Transverse colon (tissue), 4 donors: Measurements from ENCODE around the gene IL26.

Experiments used
- EP300 ChIP-seq: sonication (generic); formaldehyde crosslinking; IDR thresholded peaks from one replicate; pipeline ENCODE4 v1.6.1; 2017; ENCODE audit warnings: antibody characterized with exemption, low read depth
- POLR2A ChIP-seq: fragments of 450-650 bp; IDR thresholded peaks from one replicate; pipeline ENCODE4 v1.6.1; 2016; ENCODE audit warnings: antibody characterized with exemption, mild to moderate bottlenecking, moderate library complexity
- POLR2AphosphoS5 ChIP-seq, 3 donors: sonication (generic); formaldehyde crosslinking; IDR thresholded peaks; one replicate each; pipeline ENCODE4 v1.6.1; 2016; ENCODE audit warnings: antibody characterized with exemption in 3 of 3
- TF ChIP-seq, protein P1 (sequence below), 5 experiments: fragments of 200-600 bp in 3 of 5; fragments of 450-650 bp in 2 of 5; sonication (generic) in 3 of 5; IDR thresholded peaks; 1 replicate in 2 of 5; 2 replicates in 3 of 5; pipeline ENCODE4 v1.5.1; 2016 to 2017; ENCODE audit warnings: antibody characterized with exemption in 5 of 5, inconsistent platforms in 3 of 5, mild to moderate bottlenecking in 2 of 5, moderate library complexity in 1 of 5

DNA sequence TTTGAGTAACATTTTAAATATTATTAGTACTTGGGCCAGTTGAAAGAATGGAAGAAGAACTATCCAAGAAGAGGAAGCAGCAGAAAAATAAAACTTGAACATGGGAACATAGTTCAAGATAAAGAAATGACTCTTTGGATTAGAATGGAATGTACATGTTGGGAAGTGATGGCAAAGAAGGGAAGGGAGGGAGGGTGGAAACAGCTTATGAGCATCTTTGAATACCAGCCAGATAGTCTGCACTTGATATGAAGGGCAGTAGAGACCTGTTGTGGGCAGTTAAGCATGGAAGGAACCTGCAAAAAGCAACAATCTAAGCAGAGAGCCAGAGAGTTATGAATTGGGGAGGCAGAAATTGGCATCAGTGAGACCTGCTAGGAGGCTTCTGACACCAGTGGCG is 37.8 kb upstream of the IL26 start:
- TF ChIP-seq, protein P1, sequence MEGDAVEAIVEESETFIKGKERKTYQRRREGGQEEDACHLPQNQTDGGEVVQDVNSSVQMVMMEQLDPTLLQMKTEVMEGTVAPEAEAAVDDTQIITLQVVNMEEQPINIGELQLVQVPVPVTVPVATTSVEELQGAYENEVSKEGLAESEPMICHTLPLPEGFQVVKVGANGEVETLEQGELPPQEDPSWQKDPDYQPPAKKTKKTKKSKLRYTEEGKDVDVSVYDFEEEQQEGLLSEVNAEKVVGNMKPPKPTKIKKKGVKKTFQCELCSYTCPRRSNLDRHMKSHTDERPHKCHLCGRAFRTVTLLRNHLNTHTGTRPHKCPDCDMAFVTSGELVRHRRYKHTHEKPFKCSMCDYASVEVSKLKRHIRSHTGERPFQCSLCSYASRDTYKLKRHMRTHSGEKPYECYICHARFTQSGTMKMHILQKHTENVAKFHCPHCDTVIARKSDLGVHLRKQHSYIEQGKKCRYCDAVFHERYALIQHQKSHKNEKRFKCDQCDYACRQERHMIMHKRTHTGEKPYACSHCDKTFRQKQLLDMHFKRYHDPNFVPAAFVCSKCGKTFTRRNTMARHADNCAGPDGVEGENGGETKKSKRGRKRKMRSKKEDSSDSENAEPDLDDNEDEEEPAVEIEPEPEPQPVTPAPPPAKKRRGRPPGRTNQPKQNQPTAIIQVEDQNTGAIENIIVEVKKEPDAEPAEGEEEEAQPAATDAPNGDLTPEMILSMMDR (IDR thresholded peaks at IDR 0.05) = no peak
- TF ChIP-seq EP300 (no peak), POLR2A (no peak), POLR2AphosphoS5 (IDR thresholded peaks at IDR 0.05) (no peak)
